Smooth muscle cell of trachea (primary cell): ENCODE data around the gene LMTK3. TPM values are rescaled to one million over a fixed set of nuclear protein-coding genes. Genes with fewer than 3 reads are reported as not detected.

Source experiments
- total RNA-seq: library from RNA; depleted of rRNA; stranded (reverse); fragments of >200 nt; gene quantifications from 2 replicates; pipeline ENCODE4 v1.2.1, GENCODE V29; 2014

Gene LMTK3, protein sequence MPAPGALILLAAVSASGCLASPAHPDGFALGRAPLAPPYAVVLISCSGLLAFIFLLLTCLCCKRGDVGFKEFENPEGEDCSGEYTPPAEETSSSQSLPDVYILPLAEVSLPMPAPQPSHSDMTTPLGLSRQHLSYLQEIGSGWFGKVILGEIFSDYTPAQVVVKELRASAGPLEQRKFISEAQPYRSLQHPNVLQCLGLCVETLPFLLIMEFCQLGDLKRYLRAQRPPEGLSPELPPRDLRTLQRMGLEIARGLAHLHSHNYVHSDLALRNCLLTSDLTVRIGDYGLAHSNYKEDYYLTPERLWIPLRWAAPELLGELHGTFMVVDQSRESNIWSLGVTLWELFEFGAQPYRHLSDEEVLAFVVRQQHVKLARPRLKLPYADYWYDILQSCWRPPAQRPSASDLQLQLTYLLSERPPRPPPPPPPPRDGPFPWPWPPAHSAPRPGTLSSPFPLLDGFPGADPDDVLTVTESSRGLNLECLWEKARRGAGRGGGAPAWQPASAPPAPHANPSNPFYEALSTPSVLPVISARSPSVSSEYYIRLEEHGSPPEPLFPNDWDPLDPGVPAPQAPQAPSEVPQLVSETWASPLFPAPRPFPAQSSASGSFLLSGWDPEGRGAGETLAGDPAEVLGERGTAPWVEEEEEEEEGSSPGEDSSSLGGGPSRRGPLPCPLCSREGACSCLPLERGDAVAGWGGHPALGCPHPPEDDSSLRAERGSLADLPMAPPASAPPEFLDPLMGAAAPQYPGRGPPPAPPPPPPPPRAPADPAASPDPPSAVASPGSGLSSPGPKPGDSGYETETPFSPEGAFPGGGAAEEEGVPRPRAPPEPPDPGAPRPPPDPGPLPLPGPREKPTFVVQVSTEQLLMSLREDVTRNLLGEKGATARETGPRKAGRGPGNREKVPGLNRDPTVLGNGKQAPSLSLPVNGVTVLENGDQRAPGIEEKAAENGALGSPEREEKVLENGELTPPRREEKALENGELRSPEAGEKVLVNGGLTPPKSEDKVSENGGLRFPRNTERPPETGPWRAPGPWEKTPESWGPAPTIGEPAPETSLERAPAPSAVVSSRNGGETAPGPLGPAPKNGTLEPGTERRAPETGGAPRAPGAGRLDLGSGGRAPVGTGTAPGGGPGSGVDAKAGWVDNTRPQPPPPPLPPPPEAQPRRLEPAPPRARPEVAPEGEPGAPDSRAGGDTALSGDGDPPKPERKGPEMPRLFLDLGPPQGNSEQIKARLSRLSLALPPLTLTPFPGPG (N-terminal part only)
- 0.15 and 0.50 TPM in 2 replicates for total RNA-seq

DNA sequence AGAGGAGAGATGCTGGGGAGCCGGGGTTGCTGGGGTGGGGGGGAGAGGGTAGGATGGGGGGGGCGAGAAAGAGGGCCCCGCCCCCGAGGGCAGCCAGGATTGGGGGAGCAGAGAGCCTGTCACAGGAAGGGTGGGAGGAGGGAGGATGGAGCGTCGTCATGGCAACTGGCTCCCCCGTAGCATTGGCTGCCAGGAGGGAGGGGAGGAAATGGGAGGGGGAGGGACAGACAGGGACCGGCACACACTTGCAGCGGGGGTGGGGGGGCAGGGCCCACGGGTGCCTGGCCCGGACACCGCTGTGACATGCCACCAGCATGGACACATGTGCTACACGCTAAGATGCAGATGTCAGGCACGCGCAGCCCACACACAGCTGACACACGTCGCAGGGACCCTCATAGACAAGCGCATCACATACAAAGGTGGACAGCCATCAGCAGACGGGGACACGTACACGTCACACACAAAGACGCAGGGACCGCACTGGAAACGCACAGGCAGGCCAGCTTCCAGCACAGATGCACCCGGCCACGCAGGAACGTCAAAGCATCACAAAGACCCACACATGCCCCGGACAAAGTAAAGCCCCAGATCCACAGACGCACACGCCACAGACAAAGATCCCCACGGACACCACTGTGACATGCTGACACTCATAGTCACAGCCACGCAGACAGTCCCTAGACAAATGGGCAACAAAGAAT, at the start of gene LMTK3:
LMTK3 (minus strand) TSS at position 36 of the 704 bp plus-strand sequence. CDS start 259 bp downstream, outside the sequence.

DNA sequence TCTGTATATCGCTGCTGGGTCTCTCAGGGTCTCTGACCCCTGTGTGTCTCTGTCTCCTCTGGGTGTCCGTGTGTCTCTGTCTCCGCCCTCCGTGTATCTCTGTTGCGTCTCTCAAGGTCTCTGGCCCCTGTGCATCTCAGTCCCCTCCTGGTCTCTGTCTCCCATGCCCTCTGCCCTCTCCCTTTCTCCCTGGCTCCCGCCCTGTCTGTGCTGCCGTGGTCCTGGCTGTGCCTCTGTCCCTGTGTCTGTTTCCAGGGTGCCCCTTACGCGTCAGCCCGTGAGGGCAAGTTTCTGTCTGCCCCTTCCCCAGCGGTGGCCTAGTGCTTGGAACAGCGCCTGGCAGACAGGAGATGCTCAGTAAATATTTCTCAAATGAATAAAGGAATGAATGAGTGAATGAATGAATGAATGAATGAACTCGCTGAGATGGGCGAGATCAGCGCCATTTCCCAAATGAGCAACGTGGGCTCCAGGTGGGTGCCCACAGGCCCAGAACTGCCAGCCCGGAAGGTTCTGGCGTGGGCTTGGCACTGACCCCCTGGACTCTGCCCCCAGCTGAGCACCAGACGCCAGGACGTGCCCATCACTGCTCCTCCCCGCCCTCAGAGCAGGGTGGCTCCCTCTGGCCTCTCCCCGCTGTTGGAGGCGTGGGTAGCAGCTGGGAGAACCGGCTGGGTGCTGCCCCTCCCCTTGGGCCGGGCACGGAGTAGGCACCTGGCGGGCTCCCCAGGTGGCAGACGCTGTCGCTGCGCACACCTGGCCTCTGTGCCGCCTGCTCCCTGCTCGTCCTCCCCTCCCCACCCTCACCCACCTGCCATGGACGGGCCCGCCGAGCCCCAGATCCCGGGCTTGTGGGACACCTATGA, 40.0 kb upstream of the LMTK3 start, which contains the start of gene SULT2B1:
SULT2B1 (plus strand) TSS at position 736 of the 866 bp plus-strand sequence; CDS start at position 817, 81 bp downstream.

DNA sequence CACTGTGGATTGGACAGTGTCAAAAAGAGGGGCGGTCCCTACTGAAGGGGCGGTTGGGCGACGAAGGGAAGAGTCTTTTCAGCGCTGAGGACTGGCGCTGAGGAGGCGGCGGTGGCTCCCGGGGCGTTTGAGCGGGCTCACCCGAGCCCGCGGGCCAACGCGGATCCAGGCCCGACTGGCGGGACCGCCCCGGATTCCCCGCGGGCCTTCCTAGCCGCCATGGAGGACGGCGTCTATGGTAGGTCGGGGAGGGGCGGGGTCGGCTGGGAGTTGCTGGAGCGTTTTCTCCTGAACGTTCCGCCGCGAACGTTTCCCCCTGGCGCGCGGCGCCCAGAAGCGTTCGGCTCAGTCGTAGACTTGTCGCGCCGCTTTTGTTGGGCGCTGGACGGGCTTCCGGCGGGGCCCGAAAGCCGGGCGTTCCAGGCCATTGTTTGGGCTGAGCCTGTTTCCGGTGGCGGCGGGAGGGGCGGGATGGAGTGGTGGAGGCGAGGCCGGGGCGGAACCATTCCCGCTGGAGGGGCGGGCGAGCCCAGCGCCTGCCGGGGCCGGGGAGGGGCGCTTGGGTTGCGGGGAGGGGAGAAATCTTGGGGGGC, 42.2 kb downstream of the LMTK3 start, which contains the start of gene CYTH2:
CYTH2 (plus strand) TSS at position 81 of the 593 bp plus-strand sequence; CDS start at position 220, 139 bp downstream.

DNA sequence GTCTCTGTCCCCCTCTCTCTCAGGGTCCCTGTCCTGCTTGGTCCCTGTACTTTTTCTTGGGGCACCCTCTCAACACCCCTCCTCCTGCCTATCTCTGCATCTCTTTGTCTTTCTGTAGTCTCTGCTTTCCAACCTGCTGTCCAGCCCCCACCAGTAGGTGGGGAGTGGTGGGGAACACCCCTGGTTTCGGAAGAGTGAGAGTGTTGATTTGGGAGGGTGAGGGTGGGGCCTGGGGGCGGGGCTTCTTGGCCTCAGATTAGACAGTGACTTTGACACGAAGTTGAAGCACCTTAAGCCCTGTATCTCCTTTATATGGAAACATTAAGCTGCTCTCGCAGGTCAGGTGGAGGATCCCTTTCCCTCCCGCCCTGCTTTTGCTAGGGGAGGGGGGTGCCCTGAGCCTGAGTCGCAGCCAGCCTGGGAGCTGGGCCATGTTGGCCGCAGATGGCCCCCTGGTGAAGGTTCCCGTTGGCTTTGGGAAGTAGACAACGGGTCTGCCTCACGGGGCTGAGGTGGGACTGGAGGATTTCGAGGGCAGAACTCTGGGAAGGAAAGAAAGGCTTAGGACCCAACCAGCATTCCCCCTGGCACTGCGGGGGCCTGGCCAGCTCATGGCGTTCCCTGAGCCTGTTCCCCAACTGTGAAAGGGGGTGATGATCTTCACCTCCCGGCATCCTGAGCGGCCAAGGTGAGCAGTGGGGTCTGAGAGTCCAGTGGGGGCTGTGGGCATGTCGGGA, 56.3 kb downstream of the LMTK3 start, which contains the start of gene KCNJ14:
KCNJ14 (plus strand) TSS at position 404 of the 737 bp plus-strand sequence. CDS start 6,151 bp downstream, outside the sequence.

DNA sequence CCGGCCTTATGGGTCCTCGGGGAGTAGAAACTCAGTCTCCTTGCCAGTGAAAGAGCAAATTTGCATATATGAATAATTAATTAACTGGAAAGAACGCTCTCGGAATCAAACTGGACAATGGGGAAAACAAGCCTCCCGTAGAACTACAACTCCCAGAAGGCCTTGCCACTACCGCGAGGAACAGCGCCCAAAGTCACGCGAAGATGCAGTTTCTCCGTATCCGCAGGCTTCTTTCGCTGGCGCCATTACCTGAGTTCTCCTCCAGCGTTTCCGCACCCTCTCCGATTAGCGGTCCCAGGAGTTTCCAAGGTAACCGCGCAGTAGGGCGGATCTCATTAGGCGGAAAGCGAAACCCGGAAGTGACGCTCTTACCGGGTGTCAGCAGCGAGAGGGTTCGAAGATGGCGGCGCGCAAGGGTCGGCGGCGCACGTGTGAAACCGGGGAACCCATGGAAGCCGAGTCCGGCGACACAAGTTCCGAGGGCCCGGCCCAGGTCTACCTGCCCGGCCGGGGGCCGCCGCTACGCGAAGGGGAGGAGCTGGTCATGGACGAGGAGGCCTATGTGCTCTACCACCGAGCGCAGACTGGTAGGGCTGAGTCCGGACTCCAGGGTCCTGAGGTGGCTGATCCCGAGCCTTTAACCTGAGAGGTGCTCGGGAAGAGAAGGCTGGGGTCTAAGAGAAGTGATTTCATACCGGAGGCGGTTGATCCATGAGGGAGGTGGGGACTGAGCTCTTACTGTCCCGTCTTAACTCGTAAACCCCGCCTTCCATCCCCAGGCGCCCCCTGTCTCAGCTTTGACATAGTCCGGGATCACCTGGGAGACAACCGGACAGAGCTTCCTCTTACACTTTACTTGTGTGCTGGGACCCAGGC, 65.8 kb downstream of the LMTK3 start, which contains the start of gene GRWD1:
GRWD1 (plus strand) TSS at position 378 of the 876 bp plus-strand sequence; CDS start at position 401, 23 bp downstream.

Other genes starting within 250 kb of the LMTK3 start
- 0.17 TPM in 1 of 2 replicates, not detected in the other for gene ZNF114, start 241.8 kb downstream of the LMTK3 start, total RNA-seq
- 186 and 254 TPM in 2 replicates for gene EMP3, start 186.3 kb downstream of the LMTK3 start, total RNA-seq
- gene TMEM143, start 147.9 kb downstream of the LMTK3 start, total RNA-seq, result 4.1 and 7.9 TPM in 2 replicates
- gene SYNGR4, start 147.5 kb downstream of the LMTK3 start, total RNA-seq, result not detected in 2 replicates
- 66.0 and 96.4 TPM in 2 replicates for gene KDELR1, start 120.3 kb downstream of the LMTK3 start, total RNA-seq
- gene GRIN2D, start 118.2 kb downstream of the LMTK3 start, total RNA-seq, result 0.33 and 0.58 TPM in 2 replicates
- gene GRWD1, start 65.9 kb downstream of the LMTK3 start, total RNA-seq, result 28.5 and 30.8 TPM in 2 replicates
- 0.29 and 1.2 TPM in 2 replicates for gene KCNJ14, start 56.3 kb downstream of the LMTK3 start, total RNA-seq
- gene CYTH2, start 42.5 kb downstream of the LMTK3 start, total RNA-seq, result 22.7 and 32.6 TPM in 2 replicates
- gene SULT2B1, start 40.3 kb upstream of the LMTK3 start, total RNA-seq, result not detected in 2 replicates
- gene SPACA4, start 94.9 kb upstream of the LMTK3 start, total RNA-seq, result not detected in 2 replicates
- gene FAM83E, start 103.2 kb upstream of the LMTK3 start, total RNA-seq, result under 0.01 and 0.33 TPM in 2 replicates
- 1,963 and 2,036 TPM in 2 replicates for gene RPL18, start 107.3 kb upstream of the LMTK3 start, total RNA-seq
- gene SPHK2, start 107.7 kb upstream of the LMTK3 start, total RNA-seq, result 13.4 and 18.0 TPM in 2 replicates
- 11.6 and 14.1 TPM in 2 replicates for gene DBP, start 125.5 kb upstream of the LMTK3 start, total RNA-seq
- 1.6 and 2.8 TPM in 2 replicates for gene CA11, start 134.4 kb upstream of the LMTK3 start, total RNA-seq
- gene NTN5, start 161.2 kb upstream of the LMTK3 start, total RNA-seq, result under 0.01 and 0.33 TPM in 2 replicates
- gene FUT2, start 184.1 kb upstream of the LMTK3 start, total RNA-seq, result not detected in 2 replicates
- gene MAMSTR, start 207.9 kb upstream of the LMTK3 start, total RNA-seq, result 1.9 and 3.8 TPM in 2 replicates
- 1.0 and 2.8 TPM in 2 replicates for gene RASIP1, start 228.8 kb upstream of the LMTK3 start, total RNA-seq
- gene IZUMO1, start 235.1 kb upstream of the LMTK3 start, total RNA-seq, result not detected in 2 replicates
- gene FUT1, start 240.8 kb upstream of the LMTK3 start, total RNA-seq, result under 0.01 TPM in 2 replicates
- gene FGF21, start 243.7 kb upstream of the LMTK3 start, total RNA-seq, result not detected in 2 replicates